OCI-LY7 (cell line): ENCODE data around the gene CCDC85B. TPM values are rescaled to one million over a fixed set of nuclear protein-coding genes. Genes with fewer than 3 reads are reported as not detected.

ENCODE experiments used
- BruUV-seq: library from RNA; stranded (reverse); fragments of 400-500 nt; replicated peaks from 2 replicates; lab custom pipeline; 2021; lab: Mats Ljungman, UMichigan
- CTCF ChIA-PET: fragments of 300-600 bp; sonication (Branson Sonifier 250); formaldehyde crosslinking; loops from one replicate; lab custom pipeline; 2022; ENCODE audit warnings: antibody characterized with exemption; ENCODE audit not compliant: unreplicated experiment; lab: Charles Lee
- POLR2A ChIA-PET: fragments of 300-600 bp; sonication (Branson Sonifier 250); formaldehyde crosslinking; loops from one replicate; lab custom pipeline; 2022; ENCODE audit warnings: antibody characterized with exemption; lab: Charles Lee
- DNase-seq: peaks from one replicate; pipeline ENCODE4 v3.0.0-alpha.2; 2015; ENCODE audit warnings: low spot score
- H2AFZ ChIP-seq: fragments of 200-600 bp; sonication (generic), shearing (Covaris generic); 2 replicates; pipeline ENCODE4 v1.6.1; 2014; ENCODE audit warnings: mild to moderate bottlenecking, antibody characterized with exemption, low read length, moderate library complexity
- H3K27ac ChIP-seq: fragments of 200-600 bp; sonication (generic); 2 replicates; pipeline ENCODE4 v1.5.1; 2014; ENCODE audit warnings: mixed run types, low read depth, mild to moderate bottlenecking, moderate library complexity, low read length, inconsistent platforms; ENCODE audit not compliant: poor library complexity, severe bottlenecking
- H3K36me3 ChIP-seq: fragments of 200-600 bp; sonication (generic); 2 replicates; pipeline ENCODE4 v1.6.1; 2014; ENCODE audit warnings: mild to moderate bottlenecking, antibody characterized with exemption, low read length, moderate library complexity, mixed read lengths; ENCODE audit not compliant: insufficient read depth
- H3K4me1 ChIP-seq: fragments of 200-600 bp; sonication (generic); 2 replicates; pipeline ENCODE4 v1.5.1; 2014; ENCODE audit warnings: mild to moderate bottlenecking, low read length; ENCODE audit not compliant: insufficient read depth, poor library complexity, severe bottlenecking
- H3K4me2 ChIP-seq: fragments of 200-600 bp; sonication (generic); 2 replicates; pipeline ENCODE4 v1.6.1; 2014; ENCODE audit warnings: mild to moderate bottlenecking, low read length
- H3K4me3 ChIP-seq: fragments of 200-600 bp; sonication (generic); 2 replicates; pipeline ENCODE4 v1.5.1; 2014; ENCODE audit warnings: mild to moderate bottlenecking, low read depth, low read length; ENCODE audit not compliant: poor library complexity, severe bottlenecking
- H3K79me2 ChIP-seq: fragments of 200-600 bp; sonication (generic); 2 replicates; pipeline ENCODE4 v1.6.1; 2016; ENCODE audit warnings: low read depth, mild to moderate bottlenecking, low read length, moderate library complexity, mixed read lengths; ENCODE audit not compliant: insufficient read depth
- H3K9me2 ChIP-seq: fragments of 200-600 bp; sonication (generic); 2 replicates; pipeline ENCODE4 v1.6.1; 2016; ENCODE audit warnings: mild to moderate bottlenecking, low read length, mixed read lengths; ENCODE audit not compliant: insufficient read depth
- H3K9me3 ChIP-seq: fragments of 200-600 bp; sonication (generic); 2 replicates; pipeline ENCODE4 v1.6.1; 2014; ENCODE audit warnings: mild to moderate bottlenecking, mixed run types, low read length, mixed read lengths
- H4K20me1 ChIP-seq: fragments of 200-600 bp; sonication (generic); 2 replicates; pipeline ENCODE4 v1.6.1; 2014; ENCODE audit warnings: mild to moderate bottlenecking, antibody characterized with exemption, low read length, moderate library complexity, mixed read lengths; ENCODE audit not compliant: insufficient read depth
- CTCF ChIP-seq: fragments of 200-600 bp; sonication (generic); conservative IDR thresholded peaks from 2 replicates; pipeline ENCODE4 v1.5.1; 2014; ENCODE audit warnings: mild to moderate bottlenecking, antibody characterized with exemption, low read length, moderate library complexity, mixed read lengths
- EZH2phosphoT487 ChIP-seq: fragments of 200-600 bp; sonication (generic); IDR thresholded peaks from 2 replicates; pipeline ENCODE4 v1.6.1; 2018; ENCODE audit warnings: low read depth, borderline replicate concordance, mild to moderate bottlenecking, mixed run types, antibody characterized with exemption, low read length, moderate library complexity, mixed read lengths
- intact Hi-C: fragments of 100-400 bp; cut with micrococcal nuclease; formaldehyde crosslinking; loops from one replicate; pipeline ENCODE4 v1.10.0; 2022; ENCODE audit not compliant: unreplicated experiment
- total RNA-seq, 2 experiments: library from RNA; depleted of rRNA in 1 of 2; stranded (reverse); fragments of >200 nt in 1 of 2; shearing (Covaris generic) in 1 of 2; gene quantifications; 2 replicates each; pipeline ENCODE4 v1.2.3, GENCODE V29; 2014 to 2022

The CCDC85B gene
- total RNA-seq, 2 experiments from 2014 or later, result 64.1 to 76.7 TPM

GRCh38 chr11:65921033-65921555 is 30.6 kb downstream of the CCDC85B start:
- Histone ChIP-seq H3K4me2 (no peak overlapping the region; the same call in 1 of the 2 replicates), H4K20me1 (no peaks in the 10 kb centered on the region), H3K36me3 (peaks cover 8% of the 10 kb centered on the region; the same call in 1 of the 2 replicates), H3K4me1 (peaks cover 22% of the 10 kb centered on the region), H3K79me2 (peaks cover 11% of the 10 kb centered on the region; the same call in 1 of the 2 replicates), H3K4me3 (no peak overlapping the region), H3K9me3 (no peaks in the 10 kb centered on the region), H3K27ac (no peak overlapping the region), H3K9me2 (no peaks in the 10 kb centered on the region), H2AFZ (no peak overlapping the region)
- intact Hi-C loops, result no loop called here
- BruUV-seq, result no TSS peak
- ChIA-PET POLR2A (no interaction called here), CTCF (no interaction called here)
- no peak for DNase-seq
- TF ChIP-seq EZH2phosphoT487 (no peak), CTCF (no peak)

GRCh38 chr11:65921876-65922275 is 31.4 kb downstream of the CCDC85B start:
- Histone ChIP-seq H3K4me1 (peaks cover 22% of the 10 kb centered on the region), H3K9me2 (no peaks in the 10 kb centered on the region), H3K9me3 (no peaks in the 10 kb centered on the region), H3K27ac (no peak overlapping the region), H3K4me3 (no peak overlapping the region), H3K79me2 (peaks cover 11% of the 10 kb centered on the region; the same call in 1 of the 2 replicates), H2AFZ (no peak overlapping the region), H3K4me2 (no peak overlapping the region), H4K20me1 (no peaks in the 10 kb centered on the region), H3K36me3 (peaks cover 8% of the 10 kb centered on the region; the same call in 1 of the 2 replicates)
- DNase-seq, result no peak
- intact Hi-C loops, result no loop called here
- TF ChIP-seq EZH2phosphoT487 (no peak), CTCF (no peak)
- CTCF ChIA-PET, result no interaction called here
- no TSS peak for BruUV-seq
- POLR2A ChIA-PET, result no interaction called here

- H3K4me1 ChIP-seq, result peaks cover 17% of the 10 kb centered on the region
- no peak for TF ChIP-seq CTCF
- no peak for TF ChIP-seq EZH2phosphoT487
- peaks cover 8% of the 10 kb centered on the region; the same call in 1 of the 2 replicates for H3K36me3 ChIP-seq
- no peak overlapping the region for H3K4me3 ChIP-seq
- no peak overlapping the region for H2AFZ ChIP-seq
- ChIA-PET POLR2A (interaction anchor here (0.6 to 1.1 kb wide), 3 partner anchors 28 to 971 kb away, joined by 3 to 7 read pairs (median 3); no protein-coding TSS in a partner anchor), CTCF (interaction anchor here (1.2 kb wide), 1 partner anchor 32 kb away, joined by 4 read pairs; the partner anchor contains the start of gene CCDC85B)
- H3K4me2 ChIP-seq, result no peak overlapping the region
- peaks cover 7% of the 10 kb centered on the region; the same call in 1 of the 2 replicates for H3K79me2 ChIP-seq
- no peak overlapping the region for H3K27ac ChIP-seq
- no TSS peak for BruUV-seq
- DNase-seq, result no peak
- H3K9me2 ChIP-seq, result no peaks in the 10 kb centered on the region
- H4K20me1 ChIP-seq, result no peaks in the 10 kb centered on the region
- no peaks in the 10 kb centered on the region for H3K9me3 ChIP-seq
- intact Hi-C loops, result no loop called here
These were observed 32.1 kb downstream of the CCDC85B start for GRCh38 chr11:65922565-65922964.
